HFF-Myc (cell line): Measurements from ENCODE around the gene SSC5D.

Experiments
- DNase-seq: peaks from one replicate; pipeline ENCODE4 v3.0.0-alpha.2; 2011; ENCODE audit warnings: low read depth; ENCODE audit errors: extremely low read depth
- H3K4me3 ChIP-seq: replicated peaks from 2 replicates; pipeline ENCODE4 v1.5.1; 2011; ENCODE audit warnings: low read depth, mild to moderate bottlenecking, control low read depth, low read length
- TF ChIP-seq, protein P1 (sequence below): IDR thresholded peaks from 2 replicates; pipeline ENCODE4 v1.5.1; 2012; ENCODE audit warnings: mild to moderate bottlenecking, low read depth, low read length, control low read depth; ENCODE audit errors: missing control alignments

Gene SSC5D

DNA sequence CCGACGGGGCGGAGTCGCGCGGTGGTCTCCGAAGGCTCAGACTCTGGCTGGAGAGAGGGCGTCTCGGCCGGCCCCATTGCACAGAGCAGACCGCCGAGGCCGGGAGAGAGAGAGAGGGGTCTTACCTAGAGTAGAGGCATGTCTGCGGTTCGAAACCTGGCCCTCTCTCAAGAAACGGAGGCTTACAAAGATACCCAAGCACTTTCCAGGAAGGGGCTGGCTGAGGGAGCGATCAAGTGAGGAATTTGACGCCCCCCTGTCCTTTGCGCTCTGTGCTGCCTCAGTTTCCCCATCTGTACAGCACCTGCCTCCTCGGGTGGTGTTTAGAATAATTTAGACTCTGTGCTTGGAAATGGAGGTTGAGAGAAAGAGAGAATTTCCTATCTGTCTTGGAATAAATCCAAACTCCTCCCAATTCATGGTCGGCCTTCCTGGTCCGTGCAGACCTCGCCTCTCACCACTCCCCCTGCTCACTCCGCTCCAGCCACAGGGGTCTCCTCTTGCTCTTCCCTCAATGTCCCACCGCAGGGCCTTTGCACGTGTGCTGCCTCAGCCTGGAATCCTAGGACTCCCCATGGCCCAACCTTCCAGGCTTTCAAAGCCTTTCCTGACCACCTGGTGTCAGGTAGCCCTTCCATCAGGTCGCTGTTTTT lies 26.1 kb upstream of the SSC5D start:
- H3K4me3 ChIP-seq, result peak overlapping the region; percentile 92
- no peak for DNase-seq

DNA sequence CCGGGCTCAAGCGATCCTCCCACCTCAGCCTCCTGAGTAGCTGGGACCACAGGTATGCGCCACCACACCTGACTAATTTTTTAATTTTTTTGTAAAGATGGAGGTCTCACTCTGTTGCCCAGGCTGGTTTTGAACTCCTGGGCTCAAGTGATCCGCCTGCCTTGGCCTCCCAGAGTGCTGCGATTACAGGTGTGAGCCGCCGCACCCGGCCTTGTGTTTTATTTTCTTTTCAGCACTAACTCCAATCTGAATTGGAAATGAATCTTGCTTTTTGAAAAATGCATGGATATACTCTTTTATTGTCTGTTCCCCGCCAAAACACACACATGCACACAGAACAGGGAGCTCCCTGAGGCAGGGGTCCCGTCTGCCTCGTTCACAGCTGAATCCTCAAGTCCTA lies 25.5 kb upstream of the SSC5D start:
- no peak for DNase-seq
- TF ChIP-seq, protein P1, sequence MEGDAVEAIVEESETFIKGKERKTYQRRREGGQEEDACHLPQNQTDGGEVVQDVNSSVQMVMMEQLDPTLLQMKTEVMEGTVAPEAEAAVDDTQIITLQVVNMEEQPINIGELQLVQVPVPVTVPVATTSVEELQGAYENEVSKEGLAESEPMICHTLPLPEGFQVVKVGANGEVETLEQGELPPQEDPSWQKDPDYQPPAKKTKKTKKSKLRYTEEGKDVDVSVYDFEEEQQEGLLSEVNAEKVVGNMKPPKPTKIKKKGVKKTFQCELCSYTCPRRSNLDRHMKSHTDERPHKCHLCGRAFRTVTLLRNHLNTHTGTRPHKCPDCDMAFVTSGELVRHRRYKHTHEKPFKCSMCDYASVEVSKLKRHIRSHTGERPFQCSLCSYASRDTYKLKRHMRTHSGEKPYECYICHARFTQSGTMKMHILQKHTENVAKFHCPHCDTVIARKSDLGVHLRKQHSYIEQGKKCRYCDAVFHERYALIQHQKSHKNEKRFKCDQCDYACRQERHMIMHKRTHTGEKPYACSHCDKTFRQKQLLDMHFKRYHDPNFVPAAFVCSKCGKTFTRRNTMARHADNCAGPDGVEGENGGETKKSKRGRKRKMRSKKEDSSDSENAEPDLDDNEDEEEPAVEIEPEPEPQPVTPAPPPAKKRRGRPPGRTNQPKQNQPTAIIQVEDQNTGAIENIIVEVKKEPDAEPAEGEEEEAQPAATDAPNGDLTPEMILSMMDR, result no peak
- no peak overlapping the region for H3K4me3 ChIP-seq

More for the DNA sequence above, 26.1 kb upstream of the SSC5D start:
- TF ChIP-seq, protein P1, result no peak

DNA sequence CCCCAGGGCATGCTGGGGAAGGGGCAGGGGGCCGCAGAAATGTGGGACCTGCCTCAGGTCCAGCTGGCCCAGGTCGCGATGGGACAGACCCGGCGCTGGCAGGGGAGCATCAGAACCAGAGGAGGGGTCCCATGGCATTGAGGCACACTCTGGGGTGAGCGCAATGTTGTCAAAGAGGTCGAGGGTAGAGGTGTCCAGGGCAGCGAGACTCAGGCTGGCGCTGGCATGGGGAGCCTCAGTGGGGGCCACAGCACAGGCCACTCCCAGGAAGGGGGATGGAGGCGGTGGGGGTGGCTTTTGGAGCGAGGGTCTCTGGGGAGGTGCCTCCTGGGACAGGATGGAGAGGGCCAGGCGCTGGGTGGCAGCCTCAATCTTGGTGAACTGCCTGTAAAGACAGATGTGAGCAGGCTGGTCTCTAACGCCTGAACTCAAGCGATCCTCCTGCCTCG lies 24.6 kb upstream of the SSC5D start:
- DNase-seq, result no peak
- TF ChIP-seq, protein P1, result no peak
- no peak overlapping the region for H3K4me3 ChIP-seq

DNA sequence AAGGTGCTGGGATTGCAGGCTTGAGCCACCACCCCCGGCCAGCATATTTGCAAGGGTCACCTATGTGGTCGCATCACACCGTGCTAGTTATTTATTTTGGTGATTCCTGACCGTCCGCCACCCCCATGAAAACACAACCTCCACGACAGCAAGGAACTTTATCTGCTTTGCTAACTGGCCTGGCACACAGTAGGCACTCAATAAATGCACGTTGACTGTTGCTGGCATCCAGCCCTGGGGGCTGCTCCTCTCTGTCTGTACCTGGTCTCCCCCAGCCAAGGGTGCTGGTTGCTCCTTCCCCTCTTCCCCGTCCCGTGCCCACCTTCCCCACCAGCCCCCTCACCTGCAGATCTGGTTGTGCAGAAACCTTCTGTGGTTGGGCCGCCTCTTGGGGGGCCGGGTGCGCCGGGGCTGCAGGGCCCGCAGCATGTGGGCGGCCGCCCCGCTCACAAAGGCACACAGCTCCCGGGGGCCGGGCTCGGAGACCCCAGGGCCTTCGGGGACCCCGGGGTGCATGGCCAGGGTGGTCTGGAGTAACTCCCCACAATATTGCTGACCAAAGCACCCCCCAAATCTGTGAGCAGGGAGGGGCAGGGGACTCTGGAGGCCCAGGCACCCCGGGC lies 24.1 kb upstream of the SSC5D start:
- no peak for DNase-seq
- TF ChIP-seq, protein P1, result no peak
- H3K4me3 ChIP-seq, result no peak overlapping the region

DNA sequence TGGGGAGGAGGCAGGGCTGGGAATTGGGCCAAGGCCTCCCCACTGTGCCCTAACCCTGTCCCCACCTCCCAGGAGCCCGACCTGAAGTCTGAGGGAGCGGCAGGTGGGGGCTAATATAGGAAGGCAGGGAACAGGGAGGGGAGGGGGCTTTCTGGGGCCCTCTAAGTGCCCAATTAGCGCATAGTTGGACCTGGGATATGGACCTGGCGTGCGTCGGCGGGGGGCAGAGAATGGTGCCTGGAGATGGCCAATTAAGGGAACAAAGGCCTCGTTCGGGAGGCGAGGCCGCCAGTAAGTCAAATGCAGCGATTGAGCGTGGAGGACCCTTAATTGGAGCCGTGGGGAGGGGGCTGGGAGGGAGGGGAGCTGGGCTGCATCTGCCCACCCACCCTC lies 23.6 kb upstream of the SSC5D start, which contains the start of gene C19orf85:
Gene C19orf85 (minus strand): TSS at position 90 of the 393 bp plus-strand sequence. CDS start 197 bp downstream, outside the sequence.
- TF ChIP-seq, protein P1, result no peak

DNA sequence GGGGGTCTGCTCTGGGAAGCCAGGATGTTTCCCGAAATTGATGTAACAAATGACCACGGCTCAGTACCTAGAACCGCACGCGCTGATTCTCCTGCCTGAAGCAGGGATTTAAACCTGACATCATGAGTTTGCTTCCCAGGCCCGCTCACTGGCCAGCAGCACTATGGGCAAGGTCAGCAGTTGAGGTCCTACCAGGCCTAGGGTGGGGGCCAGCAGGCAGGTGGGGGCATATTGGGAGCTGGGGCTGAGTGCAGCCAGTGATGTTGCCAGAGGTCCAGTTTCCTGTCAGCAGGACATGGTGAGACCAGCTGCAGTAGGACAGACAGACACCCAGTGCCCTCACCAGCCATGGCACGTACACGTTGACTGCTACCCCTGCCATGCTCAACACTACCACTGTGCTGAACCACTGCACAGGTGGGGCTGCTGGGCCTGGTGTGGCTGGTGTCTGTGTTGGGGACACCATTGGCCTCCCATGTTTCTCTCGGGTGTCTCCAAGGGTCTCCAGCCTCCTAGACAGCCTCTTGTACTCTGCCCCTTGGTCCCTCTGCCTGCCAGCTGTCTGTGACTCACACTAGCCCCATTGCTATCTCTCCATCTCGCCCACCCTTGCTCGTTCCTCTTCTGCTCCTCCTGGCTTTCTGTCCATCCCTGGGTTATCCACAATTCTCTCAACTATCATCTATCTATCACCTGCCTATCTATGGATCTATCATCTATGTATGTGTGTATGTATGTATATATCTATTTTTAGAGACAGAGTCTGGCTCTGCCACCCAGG lies 22.6 kb upstream of the SSC5D start:
- TF ChIP-seq, protein P1, result no peak
- H3K4me3 ChIP-seq, result no peak overlapping the region
- DNase-seq, result no peak

More for the DNA sequence above, 23.6 kb upstream of the SSC5D start, which contains the start of gene C19orf85:
- H3K4me3 ChIP-seq, result no peak within 1 kb of the TSS
- DNase-seq, result no peak
